ENCODE data around the gene CDK11A. TPM values are rescaled to one million over a fixed set of nuclear protein-coding genes. Genes with fewer than 3 reads are reported as not detected.
"Not testable (repeated sequence)": the region's sequence is repeated elsewhere in the genome, so short reads cannot be mapped to it uniquely, and the experiment has no call there.

Gene CDK11A
- total and polyA plus RNA-seq, 2 experiments from 2014 or later: 19.5 to 30.9 TPM

GRCh38 chr1:1692714-1693647 lies 31.2 kb downstream of the CDK11A start, which contains the start of gene SLC35E2B:
TSS of gene SLC35E2B (minus strand) at chr1:1692795. CDS start at chr1:1676699, 16,096 bp downstream.
- not testable (repeated sequence) for H2AFZ ChIP-seq; H3K4me1 ChIP-seq (ENCODE audit: insufficient read depth); H4K20me1 ChIP-seq (ENCODE audit: insufficient read depth, poor library complexity, severe bottlenecking); H3K36me3 ChIP-seq (replicated peaks; ENCODE audit: insufficient read depth, low read depth); H3K9me3 ChIP-seq (ENCODE audit: low read depth); H3K9me2 ChIP-seq (replicated peaks; ENCODE audit: insufficient read depth); H3K27me3 ChIP-seq
- Histone ChIP-seq H3K4me2 (peak within 1 kb of the TSS; percentile 73), H3K79me2 (peaks cover 18% of the 10 kb centered on the region), H3K4me3 (peak within 1 kb of the TSS; percentile 64), H3K27ac (peak within 1 kb of the TSS; percentile 92)
- WGBS (ENCODE audit: low lambda C conversion rate, missing lambda C conversion rate): under 1% methylated on average over 24 of the region's 98 CpGs
- DNase-seq (ENCODE audit: low spot score): peak; percentile 95

GRCh38 chr1:1692324-1692713 lies 31.8 kb downstream of the CDK11A start:
- H3K36me3 ChIP-seq (replicated peaks; ENCODE audit: insufficient read depth, low read depth); H4K20me1 ChIP-seq (ENCODE audit: insufficient read depth, poor library complexity, severe bottlenecking); H3K27me3 ChIP-seq; H3K9me2 ChIP-seq (replicated peaks; ENCODE audit: insufficient read depth); H3K4me1 ChIP-seq (ENCODE audit: insufficient read depth); H2AFZ ChIP-seq; H3K9me3 ChIP-seq (ENCODE audit: low read depth): not testable (repeated sequence)
- H3K79me2 ChIP-seq: peaks cover 24% of the 10 kb centered on the region
- peak overlapping the region; percentile 64 for H3K4me3 ChIP-seq
- DNase-seq (ENCODE audit: low spot score): peak; percentile 69
- H3K4me2 ChIP-seq: peak overlapping the region; percentile 51
- H3K27ac ChIP-seq: peak overlapping the region; percentile 92
- 2% methylated on average over 29 of the region's 45 CpGs for WGBS (ENCODE audit: low lambda C conversion rate, missing lambda C conversion rate)

GRCh38 chr1:1691443-1691842 lies 32.7 kb downstream of the CDK11A start:
- not testable (repeated sequence) for H3K9me2 ChIP-seq (replicated peaks; ENCODE audit: insufficient read depth); H3K36me3 ChIP-seq (replicated peaks; ENCODE audit: insufficient read depth, low read depth); H3K27ac ChIP-seq; H3K4me3 ChIP-seq; H3K4me1 ChIP-seq (ENCODE audit: insufficient read depth); H4K20me1 ChIP-seq (ENCODE audit: insufficient read depth, poor library complexity, severe bottlenecking); H3K9me3 ChIP-seq (ENCODE audit: low read depth); H3K27me3 ChIP-seq; H2AFZ ChIP-seq; DNase-seq (ENCODE audit: low spot score)
- peak overlapping the region; percentile 73 for H3K4me2 ChIP-seq
- H3K79me2 ChIP-seq: peaks cover 33% of the 10 kb centered on the region
- WGBS (ENCODE audit: low lambda C conversion rate, missing lambda C conversion rate): 14% methylated on average over 4 of the region's 16 CpGs

- DNase-seq (ENCODE audit: low spot score); H3K27ac ChIP-seq; H3K4me1 ChIP-seq (ENCODE audit: insufficient read depth); H4K20me1 ChIP-seq (ENCODE audit: insufficient read depth, poor library complexity, severe bottlenecking); H3K27me3 ChIP-seq; H3K36me3 ChIP-seq (replicated peaks; ENCODE audit: insufficient read depth, low read depth); H2AFZ ChIP-seq; H3K4me3 ChIP-seq; H3K9me2 ChIP-seq (replicated peaks; ENCODE audit: insufficient read depth); H3K9me3 ChIP-seq (ENCODE audit: low read depth); H3K4me2 ChIP-seq: not testable (repeated sequence)
- 88% methylated on average over 7 of the region's 7 CpGs for WGBS (ENCODE audit: low lambda C conversion rate, missing lambda C conversion rate)
- peaks cover 50% of the 10 kb centered on the region for H3K79me2 ChIP-seq
Observed at GRCh38 chr1:1689526-1689925, 34.6 kb downstream of the CDK11A start.

GRCh38 chr1:1687846-1688245 lies 36.3 kb downstream of the CDK11A start:
- Histone ChIP-seq H3K79me2 (peaks cover 67% of the 10 kb centered on the region), H3K27ac (no peak overlapping the region), H4K20me1 (ENCODE audit: insufficient read depth, poor library complexity, severe bottlenecking) (peaks cover 15% of the 10 kb centered on the region), H3K4me2 (no peak overlapping the region), H3K4me3 (no peak overlapping the region), H3K36me3 (replicated peaks; ENCODE audit: insufficient read depth, low read depth) (no peaks in the 10 kb centered on the region), H2AFZ (no peak overlapping the region), H3K27me3 (no peaks in the 10 kb centered on the region), H3K9me3 (ENCODE audit: low read depth) (no peaks in the 10 kb centered on the region), H3K4me1 (ENCODE audit: insufficient read depth) (peaks cover 4% of the 10 kb centered on the region), H3K9me2 (replicated peaks; ENCODE audit: insufficient read depth) (no peaks in the 10 kb centered on the region)
- no peak for TF ChIP-seq CTCF (IDR thresholded peaks at IDR 0.05; ENCODE audit: poor library complexity)
- no peak for TF ChIP-seq EZH2 (IDR thresholded peaks at IDR 0.05; ENCODE audit: borderline replicate concordance)
- TF ChIP-seq EZH2phosphoT487 (IDR thresholded peaks at IDR 0.05; ENCODE audit: low read depth, severe bottlenecking, unreplicated experiment): no peak
- WGBS (ENCODE audit: low lambda C conversion rate, missing lambda C conversion rate): 95% methylated on average over 9 of the region's 9 CpGs
- DNase-seq (ENCODE audit: low spot score): no peak
